CD14-positive monocyte (primary cell): Measurements from ENCODE around the gene GABRG3. TPM values are rescaled to one million over a fixed set of nuclear protein-coding genes. Genes with fewer than 3 reads are reported as not detected.

ENCODE experiments used
- DNase-seq, 3 donors: peaks; one replicate each; pipeline ENCODE4 v3.0.0-alpha.2; 2011 to 2022
- H2AFZ ChIP-seq: 2 replicates; pipeline ENCODE4 v1.6.0; 2012; ENCODE audit warnings: mild to moderate bottlenecking, low read depth, low read length, inconsistent platforms; ENCODE audit not compliant: insufficient read depth, poor library complexity, severe bottlenecking
- H3K27ac ChIP-seq, 2 donors: 1 replicate in 1 of 2; 2 replicates in 1 of 2; pipeline ENCODE4 v1.5.1; 2012 to 2013; ENCODE audit warnings: low read length in 2 of 2, control low read depth in 1 of 2, inconsistent platforms in 1 of 2, low read depth in 1 of 2, mild to moderate bottlenecking in 1 of 2
- H3K27me3 ChIP-seq, 2 donors: one replicate each; pipeline versions ENCODE4 v1.6.0 to v1.6.1; 2011 to 2013; ENCODE audit warnings: low read length in 2 of 2; ENCODE audit not compliant: control insufficient read depth in 2 of 2, insufficient read depth in 2 of 2
- H3K36me3 ChIP-seq, 2 donors: replicated peaks in 1 of 2; 1 replicate in 1 of 2; 2 replicates in 1 of 2; pipeline versions ENCODE4 v1.5.1 to v1.6.1; 2012 to 2013; ENCODE audit warnings: low read length in 2 of 2, control low read depth in 1 of 2, inconsistent platforms in 1 of 2, mild to moderate bottlenecking in 1 of 2; ENCODE audit not compliant: insufficient read depth in 2 of 2, control insufficient read depth in 1 of 2
- H3K4me1 ChIP-seq, 2 donors: 1 replicate in 1 of 2; 2 replicates in 1 of 2; pipeline versions ENCODE4 v1.5.1 to v1.6.1; 2012 to 2013; ENCODE audit warnings: low read length in 2 of 2, control low read depth in 1 of 2, inconsistent platforms in 1 of 2, mild to moderate bottlenecking in 1 of 2, moderate library complexity in 1 of 2; ENCODE audit not compliant: insufficient read depth in 2 of 2, control insufficient read depth in 1 of 2
- H3K4me2 ChIP-seq: replicated peaks from 2 replicates; pipeline ENCODE3; 2012; ENCODE audit warnings: low read length, moderate library complexity, mild to moderate bottlenecking; ENCODE audit not compliant: poor library complexity, severe bottlenecking; ENCODE audit errors: extremely low read depth
- H3K4me3 ChIP-seq, 3 experiments: fragments of 200-600 bp in 1 of 3; sonication (generic) in 1 of 3; replicated peaks in 1 of 3; 1 replicate in 2 of 3; 2 replicates in 1 of 3; pipeline ENCODE4 v1.5.1; 2011 to 2013; ENCODE audit warnings: low read length in 3 of 3, mild to moderate bottlenecking in 3 of 3, control low read depth in 2 of 3, low read depth in 2 of 3, inconsistent platforms in 1 of 3, moderate library complexity in 1 of 3
- H3K79me2 ChIP-seq: 2 replicates; pipeline ENCODE4 v1.6.0; 2012; ENCODE audit warnings: mild to moderate bottlenecking, control low read depth, inconsistent platforms, low read length, moderate library complexity; ENCODE audit not compliant: insufficient read depth
- H3K9ac ChIP-seq: 2 replicates; pipeline ENCODE4 v1.6.0; 2017; ENCODE audit warnings: low read length, mild to moderate bottlenecking; ENCODE audit not compliant: insufficient read depth, poor library complexity, severe bottlenecking
- H3K9me3 ChIP-seq, 2 donors: replicated peaks in 1 of 2; 1 replicate in 1 of 2; 2 replicates in 1 of 2; pipeline versions ENCODE4 v1.5.1 to v1.6.1; 2012 to 2013; ENCODE audit warnings: low read length in 2 of 2, control low read depth in 1 of 2; ENCODE audit not compliant: control insufficient read depth in 1 of 2, insufficient read depth in 1 of 2
- H4K20me1 ChIP-seq: 2 replicates; pipeline ENCODE4 v1.6.0; 2012; ENCODE audit warnings: mild to moderate bottlenecking, low read length, control low read depth, moderate library complexity; ENCODE audit not compliant: insufficient read depth
- H3K27ac Mint-ChIP-seq, 7 donors: one replicate each; pipeline ENCODE4 v1.8.0; 2020; ENCODE audit warnings: mild to moderate bottlenecking in 7 of 7, mixed read lengths in 7 of 7, moderate library complexity in 6 of 7, inconsistent platforms in 2 of 7
- H3K27me3 Mint-ChIP-seq, 3 donors: one replicate each; pipeline ENCODE4 v1.8.0; 2021 to 2022; ENCODE audit warnings: low read depth in 3 of 3, mild to moderate bottlenecking in 3 of 3, mixed read lengths in 3 of 3, moderate library complexity in 3 of 3, inconsistent platforms in 1 of 3
- H3K36me3 Mint-ChIP-seq, 2 donors: one replicate each; pipeline ENCODE4 v1.8.0; 2020; ENCODE audit warnings: mixed read lengths in 2 of 2, inconsistent platforms in 1 of 2, mild to moderate bottlenecking in 1 of 2
- H3K4me1 Mint-ChIP-seq: one replicate; pipeline ENCODE4 v1.8.0; 2020; ENCODE audit warnings: mild to moderate bottlenecking, mixed read lengths
- H3K4me3 Mint-ChIP-seq, 2 donors: one replicate each; pipeline ENCODE4 v1.8.0; 2020; ENCODE audit warnings: mild to moderate bottlenecking in 2 of 2, mixed read lengths in 2 of 2, moderate library complexity in 1 of 2
- H3K9me3 Mint-ChIP-seq, 7 donors: one replicate each; pipeline ENCODE4 v1.8.0; 2020 to 2022; ENCODE audit warnings: mixed read lengths in 7 of 7, mild to moderate bottlenecking in 6 of 7, moderate library complexity in 6 of 7, inconsistent platforms in 2 of 7
- WGBS: methylation state at CpG from one replicate; pipeline ENCODE4 v1.1.5; 2013; ENCODE audit warnings: missing lambda C conversion rate; ENCODE audit not compliant: insufficient coverage; 5-methylcytosine and 5-hydroxymethylcytosine counted together
- intact Hi-C, 2 donors: fragments of 100-400 bp; cut with micrococcal nuclease; formaldehyde crosslinking; loops; one replicate each; pipeline versions ENCODE4 v1.15.0 to v1.15.1; 2023
- polyA plus RNA-seq, 3 donors: library from polyadenylated mRNA; depleted of rRNA in 1 of 3; unstranded in 2 of 3; stranded (reverse) in 1 of 3; fragments of 300-500 nt in 2 of 3; fragments of >200 nt in 1 of 3; fragmentation: Illumina TruSeq in 2 of 3; gene quantifications; 1 replicate in 2 of 3; 2 replicates in 1 of 3; pipeline ENCODE4 v1.2.3, GENCODE V29; 2012 to 2021
- TF ChIP-seq, protein P1 (sequence below): fragments of 200-600 bp; IDR thresholded peaks from one replicate; pipeline ENCODE4 v1.8.0; 2022; ENCODE audit warnings: antibody characterized with exemption, mild to moderate bottlenecking

Gene GABRG3
- polyA plus RNA-seq, 3 donors = not detected

DNA sequence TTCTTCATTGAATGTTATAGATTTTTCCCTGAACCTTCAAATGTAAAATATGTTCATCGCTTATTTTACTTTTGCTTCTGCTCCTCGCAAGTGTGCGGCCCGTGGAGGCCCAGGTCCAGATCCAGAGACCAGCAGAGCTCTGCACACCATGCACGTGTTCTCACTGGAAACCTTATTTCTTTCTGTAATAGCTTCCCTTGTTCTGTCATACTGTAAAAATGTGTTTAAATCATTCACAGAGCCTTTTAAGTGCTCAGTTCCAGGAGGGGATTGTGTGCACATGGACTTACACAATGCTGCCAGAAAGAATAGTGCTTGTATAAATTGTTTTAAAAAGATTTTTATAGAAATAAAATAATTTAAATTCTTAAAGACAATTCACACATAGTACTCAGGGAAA, 359.3 kb downstream of the GABRG3 start:
- peaks cover 0 to 12% (median 6%) of the 10 kb centered on the region in 7 donors for H3K9me3 Mint-ChIP-seq
- 93% methylated on average over 3 of the region's 5 CpGs for WGBS

DNA sequence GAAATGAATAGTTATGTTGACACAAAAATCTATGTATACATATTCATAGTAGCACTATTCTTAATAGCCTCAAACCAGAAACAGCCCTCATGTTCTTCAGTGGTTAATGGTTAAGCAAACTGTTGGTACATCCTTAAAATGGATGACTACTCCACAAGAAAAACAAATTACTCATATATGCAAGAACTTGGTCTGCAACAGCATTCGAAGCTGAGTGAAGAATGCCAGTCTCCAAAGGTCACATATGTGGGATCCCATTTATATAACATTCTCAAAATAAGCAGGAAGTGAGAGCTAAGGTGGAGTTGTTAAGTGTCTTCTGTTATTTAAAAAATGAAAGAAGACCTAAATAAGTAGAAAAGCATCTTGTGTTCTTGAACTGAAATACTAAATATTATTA, 365.7 kb downstream of the GABRG3 start:
- Histone ChIP-seq H3K36me3 (no peaks in the 10 kb centered on the region), H3K27me3 (no peaks in the 10 kb centered on the region), H3K9ac (no peak overlapping the region), H3K4me1 (no peaks in the 10 kb centered on the region), H3K4me3 (no peak overlapping the region), H3K27ac (no peak overlapping the region), H2AFZ (no peak overlapping the region), H3K79me2 (no peaks in the 10 kb centered on the region), H3K4me2 (no peak overlapping the region), H4K20me1 (no peaks in the 10 kb centered on the region), H3K9me3 (peaks cover 10 to 16% of the 10 kb centered on the region in 2 donors)
- Mint-ChIP-seq H3K27me3 (peaks cover 1 to 3% (median 1%) of the 10 kb centered on the region in 3 donors), H3K4me3 (no peak overlapping the region), H3K9me3 (peaks cover 0 to 26% (median 8%) of the 10 kb centered on the region in 7 donors), H3K27ac (no peak overlapping the region), H3K4me1 (no peaks in the 10 kb centered on the region), H3K36me3 (no peaks in the 10 kb centered on the region)
- TF ChIP-seq, protein P1, sequence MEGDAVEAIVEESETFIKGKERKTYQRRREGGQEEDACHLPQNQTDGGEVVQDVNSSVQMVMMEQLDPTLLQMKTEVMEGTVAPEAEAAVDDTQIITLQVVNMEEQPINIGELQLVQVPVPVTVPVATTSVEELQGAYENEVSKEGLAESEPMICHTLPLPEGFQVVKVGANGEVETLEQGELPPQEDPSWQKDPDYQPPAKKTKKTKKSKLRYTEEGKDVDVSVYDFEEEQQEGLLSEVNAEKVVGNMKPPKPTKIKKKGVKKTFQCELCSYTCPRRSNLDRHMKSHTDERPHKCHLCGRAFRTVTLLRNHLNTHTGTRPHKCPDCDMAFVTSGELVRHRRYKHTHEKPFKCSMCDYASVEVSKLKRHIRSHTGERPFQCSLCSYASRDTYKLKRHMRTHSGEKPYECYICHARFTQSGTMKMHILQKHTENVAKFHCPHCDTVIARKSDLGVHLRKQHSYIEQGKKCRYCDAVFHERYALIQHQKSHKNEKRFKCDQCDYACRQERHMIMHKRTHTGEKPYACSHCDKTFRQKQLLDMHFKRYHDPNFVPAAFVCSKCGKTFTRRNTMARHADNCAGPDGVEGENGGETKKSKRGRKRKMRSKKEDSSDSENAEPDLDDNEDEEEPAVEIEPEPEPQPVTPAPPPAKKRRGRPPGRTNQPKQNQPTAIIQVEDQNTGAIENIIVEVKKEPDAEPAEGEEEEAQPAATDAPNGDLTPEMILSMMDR = no peak
- intact Hi-C loops = no loop called here
- no peak for DNase-seq
- no CpG with 5 or more reads among the region's 1 CpG for WGBS

More for the DNA sequence above, 359.3 kb downstream of the GABRG3 start:
- Mint-ChIP-seq H3K27me3 (peaks cover 0 to 3% (median 0%) of the 10 kb centered on the region in 3 donors), H3K27ac (no peak overlapping the region), H3K36me3 (no peaks in the 10 kb centered on the region), H3K4me3 (no peak overlapping the region), H3K4me1 (no peaks in the 10 kb centered on the region)
- Histone ChIP-seq H2AFZ (no peak overlapping the region), H3K9me3 (peaks cover 7 to 12% of the 10 kb centered on the region in 2 donors), H3K27me3 (no peaks in the 10 kb centered on the region), H3K9ac (no peak overlapping the region), H3K36me3 (no peaks in the 10 kb centered on the region), H3K27ac (no peak overlapping the region), H4K20me1 (no peaks in the 10 kb centered on the region), H3K4me3 (no peak overlapping the region), H3K79me2 (no peaks in the 10 kb centered on the region), H3K4me2 (no peak overlapping the region), H3K4me1 (no peaks in the 10 kb centered on the region)
- DNase-seq = no peak
- TF ChIP-seq, protein P1 = no peak
- intact Hi-C loops = no loop called here
